Measurements from ENCODE around the gene GPR162.

- TF ChIP-seq CTCF (conservative IDR thresholded peaks at IDR 0.05) (no peak), EZH2 (IDR thresholded peaks at IDR 0.05; ENCODE audit: low read depth) (no peak)
These were observed 9.4 kb downstream of the GPR162 start for GRCh38 chr12:6830999-6831398.

Measured in PC-9 (cell line).